ENCODE measurements around the gene ENDOD1. TPM values are rescaled to one million over a fixed set of nuclear protein-coding genes. Genes with fewer than 3 reads are reported as not detected.

ENDOD1 gene
- total RNA-seq, 4 donors from 2014 or later, result 31.1 to 52.3 (median 36.8) TPM

- Histone ChIP-seq H3K27me3 (no peaks in the 10 kb centered on the region), H3K36me3 (no peaks in the 10 kb centered on the region), H3K4me3 (replicated peaks in 1 of 3) (no peak overlapping the region), H3K9me3 (no peaks in the 10 kb centered on the region), H3K4me1 (peaks cover 7 to 12% of the 10 kb centered on the region in 2 donors), H3K27ac (no peak overlapping the region)
- intact Hi-C loops (cut with DNase I), result loop anchor here (10.0 kb wide), 1 partner anchor 174 kb away; the partner anchor contains the start of genes CWC15 and KDM4D
- DNase-seq, result no peak
- WGBS, 2 donors, result 72 to 73% methylated on average over 2 of the region's 2 CpGs
- TF ChIP-seq POLR2A (IDR thresholded peaks at IDR 0.05) (no peak), CTCF (IDR thresholded peaks at IDR 0.05) (no peak)
These were observed 59.3 kb downstream of the ENDOD1 start for GRCh38 chr11:95148938-95149337.

- H3K27ac ChIP-seq, result peak overlapping the region; percentile 91 to 97 (median 95)
- WGBS, 2 donors, result 42 to 53% methylated on average over 19 to 23 of the region's 23 CpGs
These were observed 60.2 kb downstream of the ENDOD1 start for GRCh38 chr11:95149651-95150364.

GRCh38 chr11:95150956-95151684, 61.5 kb downstream of the ENDOD1 start:
- intact Hi-C loops (cut with DNase I), result loop anchor here (5.0 to 10.0 kb wide), 3 partner anchors 74 to 611 kb away; no protein-coding TSS in a partner anchor
- DNase-seq, result peak; percentile 93 to 94
- 1 to 3% methylated on average over 35 to 41 of the region's 55 CpGs for WGBS, 2 donors
- TF ChIP-seq CTCF (IDR thresholded peaks at IDR 0.05), result peak; percentile 73 to 97 (median 88)
- peak; percentile 34 to 94 for TF ChIP-seq POLR2A (IDR thresholded peaks at IDR 0.05)
- Histone ChIP-seq H3K27ac (peak overlapping the region; percentile 91 to 97 (median 95)), H3K27me3 (no peaks in the 10 kb centered on the region), H3K4me1 (peaks cover 7 to 12% of the 10 kb centered on the region in 2 donors), H3K4me3 (replicated peaks in 1 of 3) (peak overlapping the region; percentile 40 to 60 (median 57)), H3K36me3 (no peaks in the 10 kb centered on the region), H3K9me3 (no peaks in the 10 kb centered on the region)

More at GRCh38 chr11:95149651-95150364, 60.2 kb downstream of the ENDOD1 start:
- no peaks in the 10 kb centered on the region for H3K36me3 ChIP-seq
- DNase-seq, result peak in 1 of 2 donors; percentile 21
- TF ChIP-seq POLR2A (IDR thresholded peaks at IDR 0.05), result no peak
- no peak for TF ChIP-seq CTCF (IDR thresholded peaks at IDR 0.05)
- peak overlapping the region in 1 of 3 donors; percentile 57 for H3K4me3 ChIP-seq (replicated peaks in 1 of 3)
- H3K9me3 ChIP-seq, result no peaks in the 10 kb centered on the region
- peaks cover 7 to 12% of the 10 kb centered on the region in 2 donors for H3K4me1 ChIP-seq
- intact Hi-C loops (cut with DNase I), result loop anchor here (5.0 to 10.0 kb wide), 4 partner anchors 75 to 612 kb away; partner anchors contain the start of genes CWC15 and KDM4D
- no peaks in the 10 kb centered on the region for H3K27me3 ChIP-seq

GRCh38 chr11:95152876-95153856, 63.5 kb downstream of the ENDOD1 start:
- WGBS, 2 donors, result 57 to 64% methylated on average over 10 of the region's 10 CpGs

More at GRCh38 chr11:95152876-95153856, 63.5 kb downstream of the ENDOD1 start:
- Histone ChIP-seq H3K27me3 (no peaks in the 10 kb centered on the region), H3K4me3 (replicated peaks in 1 of 3) (no peak overlapping the region), H3K27ac (no peak overlapping the region), H3K9me3 (no peaks in the 10 kb centered on the region), H3K4me1 (peaks cover 17 to 21% of the 10 kb centered on the region in 2 donors), H3K36me3 (no peaks in the 10 kb centered on the region)
- intact Hi-C loops (cut with DNase I), result loop anchor here (2.0 to 10.0 kb wide), 4 partner anchors 72 to 609 kb away; no protein-coding TSS in a partner anchor
- no peak for DNase-seq
- TF ChIP-seq CTCF (IDR thresholded peaks at IDR 0.05) (no peak), POLR2A (IDR thresholded peaks at IDR 0.05) (no peak)

Measured in thyroid gland (tissue), 4 donors.